ENCODE results near the gene ZC3HAV1. TPM values are rescaled to one million over a fixed set of nuclear protein-coding genes. Genes with fewer than 3 reads are reported as not detected.

The ZC3HAV1 gene
- total RNA-seq, 1 experiment from 2014 or later: 38.0 TPM

- TF ChIP-seq ATF2 (CRISPR knock-in tag; IDR thresholded peaks at IDR 0.05; ENCODE audit: borderline replicate concordance, low read depth): no peak
Measured at GRCh38 chr7:139084709-139085108, 24.8 kb downstream of the ZC3HAV1 start (continued).

GRCh38 chr7:139081584-139081983, 27.9 kb downstream of the ZC3HAV1 start:
- Mint-ChIP-seq H3K9me3 (peaks cover under 1% of the 10 kb centered on the region), H3K4me1 (no peaks in the 10 kb centered on the region), H3K36me3 (peaks cover 81% of the 10 kb centered on the region), H3K4me3 (no peak overlapping the region), H3K27me3 (ENCODE audit: low read depth) (no peaks in the 10 kb centered on the region), H3K27ac (no peak overlapping the region)
- ATAC-seq (no peak), DNase-seq (ENCODE audit: low spot score) (no peak)
- POLR2A ChIA-PET: no interaction called here
- TF ChIP-seq PRRX2 (CRISPR knock-in tag; IDR thresholded peaks at IDR 0.05) (no peak), E2F4 (CRISPR knock-in tag; IDR thresholded peaks at IDR 0.05; ENCODE audit: borderline replicate concordance, low read depth) (no peak), AFF4 (CRISPR knock-in tag; IDR thresholded peaks at IDR 0.05; ENCODE audit: borderline replicate concordance) (no peak), PREB (CRISPR knock-in tag; IDR thresholded peaks at IDR 0.05; ENCODE audit: borderline replicate concordance) (no peak), ZNF532 (CRISPR knock-in tag; IDR thresholded peaks at IDR 0.05; ENCODE audit: borderline replicate concordance) (no peak), ATF3 (CRISPR knock-in tag; conservative IDR thresholded peaks at IDR 0.05) (no peak), KAT7 (CRISPR knock-in tag; IDR thresholded peaks at IDR 0.05; ENCODE audit: borderline replicate concordance) (no peak)
- CTCF ChIA-PET: no interaction called here

- no peaks in the 10 kb centered on the region for H3K27me3 Mint-ChIP-seq (ENCODE audit: low read depth)
Measured at GRCh38 chr7:139080905-139081304, 28.6 kb downstream of the ZC3HAV1 start.

More at GRCh38 chr7:139080905-139081304, 28.6 kb downstream of the ZC3HAV1 start:
- Mint-ChIP-seq H3K9me3 (no peaks in the 10 kb centered on the region), H3K27ac (peak overlapping the region; percentile 19), H3K4me1 (no peaks in the 10 kb centered on the region), H3K36me3 (peaks cover 79% of the 10 kb centered on the region), H3K4me3 (no peak overlapping the region)
- POLR2A ChIA-PET: no interaction called here
- TF ChIP-seq EMX1 (CRISPR knock-in tag; IDR thresholded peaks at IDR 0.05): no peak
- no peak for TF ChIP-seq ZBTB21 (CRISPR knock-in tag; IDR thresholded peaks at IDR 0.05; ENCODE audit: borderline replicate concordance)
- no peak for ATAC-seq
- no peak for DNase-seq (ENCODE audit: low spot score)
- CTCF ChIA-PET: no interaction called here

All from WTC11 (cell line).